ENCODE measurements around the gene SNAP25. TPM values are rescaled to one million over a fixed set of nuclear protein-coding genes. Genes with fewer than 3 reads are reported as not detected.

SNAP25 gene
- total and polyA plus RNA-seq, 5 donors from 2014 or later, result not detected

DNA sequence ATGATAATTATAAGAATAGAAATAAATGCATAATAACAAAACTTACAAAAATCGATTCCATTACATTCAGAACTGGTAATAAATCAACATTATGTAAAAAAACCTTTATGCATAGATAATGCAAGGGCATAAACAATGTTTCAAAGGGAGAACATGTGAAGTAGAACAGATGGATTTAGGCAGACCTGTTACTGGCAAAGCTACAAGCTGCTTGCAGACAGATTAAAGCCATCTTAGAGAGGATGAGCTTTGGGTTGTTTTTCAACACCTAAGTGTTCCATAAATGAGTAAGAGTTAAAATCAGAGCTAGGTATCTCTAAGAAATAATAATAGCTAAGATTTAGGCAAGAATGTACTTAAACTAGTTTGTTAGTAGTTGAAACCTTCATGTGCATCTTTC, 37.2 kb downstream of the SNAP25 start:
- Mint-ChIP-seq H3K4me1 (no peaks in the 10 kb centered on the region), H3K4me3 (no peak overlapping the region), H3K36me3 (no peaks in the 10 kb centered on the region), H3K27ac (no peak overlapping the region), H3K9me3 (no peaks in the 10 kb centered on the region), H3K27me3 (no peaks in the 10 kb centered on the region)
- DNase-seq (no peak), ATAC-seq (ENCODE audit: low read depth in 2 of 2) (no peak)
- Histone ChIP-seq H3K4me1 (ENCODE audit: control insufficient read depth, insufficient read depth, low read length, poor library complexity, severe bottlenecking) (no peaks in the 10 kb centered on the region), H3K27ac (ENCODE audit: insufficient read depth, low read length, poor library complexity, severe bottlenecking) (no peak overlapping the region), H3K36me3 (ENCODE audit: control insufficient read depth, insufficient read depth, low read length) (no peaks in the 10 kb centered on the region), H3K27me3 (ENCODE audit: control insufficient read depth, insufficient read depth, low read length) (no peaks in the 10 kb centered on the region), H3K4me3 (ENCODE audit: low read depth, low read length) (no peak overlapping the region), H3K9me3 (ENCODE audit: control insufficient read depth in 2 of 2, low read length in 2 of 2) (no peaks in the 10 kb centered on the region)

DNA sequence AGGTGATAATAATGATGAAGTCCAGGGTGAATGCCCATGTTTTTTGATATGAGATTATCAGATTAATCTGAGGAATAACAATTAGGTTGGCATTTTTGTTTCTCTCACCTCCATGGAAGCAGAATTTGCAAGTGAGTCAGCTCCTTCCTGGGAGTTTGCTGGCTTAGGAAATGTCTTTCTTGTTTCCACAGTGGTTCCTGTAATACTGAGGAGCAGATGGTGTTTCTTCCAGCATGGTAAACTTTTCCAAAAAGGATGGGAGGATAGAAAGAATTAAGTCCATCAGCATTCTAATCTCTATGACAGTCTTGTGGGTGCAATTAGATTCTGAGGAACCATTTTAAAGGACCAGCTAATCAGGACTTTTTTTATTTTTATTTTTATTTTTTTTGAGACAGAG, 40.5 kb downstream of the SNAP25 start:
- Mint-ChIP-seq H3K4me3 (no peak overlapping the region), H3K27ac (no peak overlapping the region), H3K36me3 (no peaks in the 10 kb centered on the region), H3K27me3 (peaks cover 4% of the 10 kb centered on the region), H3K4me1 (no peaks in the 10 kb centered on the region), H3K9me3 (peaks cover 0 to 3% (median 0%) of the 10 kb centered on the region in 7 donors)
- H3K36me3 ChIP-seq (ENCODE audit: control insufficient read depth, insufficient read depth, low read length), result no peaks in the 10 kb centered on the region
- ATAC-seq (ENCODE audit: low read depth in 2 of 2), result no peak
- no peaks in the 10 kb centered on the region for H3K4me1 ChIP-seq (ENCODE audit: control insufficient read depth, insufficient read depth, low read length, poor library complexity, severe bottlenecking)
- H3K27ac ChIP-seq (ENCODE audit: insufficient read depth, low read length, poor library complexity, severe bottlenecking), result no peak overlapping the region
- no peaks in the 10 kb centered on the region for H3K9me3 ChIP-seq (ENCODE audit: control insufficient read depth in 2 of 2, low read length in 2 of 2)
- no peak for DNase-seq
- no peaks in the 10 kb centered on the region for H3K27me3 ChIP-seq (ENCODE audit: control insufficient read depth, insufficient read depth, low read length)
- no peak overlapping the region for H3K4me3 ChIP-seq (ENCODE audit: low read depth, low read length)

DNA sequence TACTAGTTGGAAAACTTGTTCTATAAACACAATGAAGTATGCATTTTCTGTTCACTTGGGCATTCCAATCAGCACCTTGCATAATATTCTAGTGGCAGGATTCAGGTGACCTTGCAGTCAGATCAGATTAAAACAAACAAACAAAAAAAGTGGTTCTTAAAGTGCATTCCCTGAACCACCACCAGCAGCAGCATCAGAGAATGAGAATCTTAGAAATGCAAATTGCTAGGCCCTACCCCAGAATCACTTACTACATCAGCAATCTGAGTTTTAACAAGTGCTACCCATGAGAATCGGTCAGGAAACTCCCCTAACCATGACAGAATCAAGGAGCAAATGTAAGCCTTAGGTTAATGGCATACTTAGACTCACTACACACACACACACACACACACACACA, 41.7 kb downstream of the SNAP25 start:
- H3K4me3 ChIP-seq (ENCODE audit: low read depth, low read length), result no peak overlapping the region
- Mint-ChIP-seq H3K27ac (no peak overlapping the region), H3K4me3 (no peak overlapping the region), H3K9me3 (peaks cover 0 to 3% (median 0%) of the 10 kb centered on the region in 7 donors), H3K36me3 (no peaks in the 10 kb centered on the region), H3K27me3 (peaks cover 4% of the 10 kb centered on the region), H3K4me1 (no peaks in the 10 kb centered on the region)
- ATAC-seq (ENCODE audit: low read depth in 2 of 2), result no peak
- H3K27me3 ChIP-seq (ENCODE audit: control insufficient read depth, insufficient read depth, low read length), result no peaks in the 10 kb centered on the region
- no peaks in the 10 kb centered on the region for H3K4me1 ChIP-seq (ENCODE audit: control insufficient read depth, insufficient read depth, low read length, poor library complexity, severe bottlenecking)
- no peak for DNase-seq
- no peaks in the 10 kb centered on the region for H3K9me3 ChIP-seq (ENCODE audit: control insufficient read depth in 2 of 2, low read length in 2 of 2)
- no peaks in the 10 kb centered on the region for H3K36me3 ChIP-seq (ENCODE audit: control insufficient read depth, insufficient read depth, low read length)
- H3K27ac ChIP-seq (ENCODE audit: insufficient read depth, low read length, poor library complexity, severe bottlenecking), result no peak overlapping the region

DNA sequence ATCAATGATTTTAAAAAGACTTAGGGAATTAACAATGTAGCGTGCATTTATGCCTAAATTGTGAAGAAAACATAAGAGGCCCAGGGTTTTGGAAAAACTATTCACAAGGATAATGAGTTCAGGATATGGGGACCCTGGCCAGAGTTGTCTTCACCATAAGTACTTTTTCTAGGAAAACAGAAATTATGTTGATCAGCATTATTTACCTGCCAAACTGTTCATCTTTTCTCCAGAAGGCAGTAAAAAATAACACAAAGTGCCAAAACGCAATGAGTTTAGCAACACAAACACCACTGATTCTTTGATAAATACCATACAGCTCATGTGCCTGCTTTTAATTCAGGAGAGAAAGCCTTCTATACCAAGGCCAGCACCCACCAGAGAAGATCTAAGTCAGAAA, 43.1 kb downstream of the SNAP25 start:
- no peaks in the 10 kb centered on the region for H3K4me1 ChIP-seq (ENCODE audit: control insufficient read depth, insufficient read depth, low read length, poor library complexity, severe bottlenecking)
- no peaks in the 10 kb centered on the region for H3K9me3 ChIP-seq (ENCODE audit: control insufficient read depth in 2 of 2, low read length in 2 of 2)
- H3K27ac ChIP-seq (ENCODE audit: insufficient read depth, low read length, poor library complexity, severe bottlenecking), result no peak overlapping the region
- no peaks in the 10 kb centered on the region for H3K4me1 Mint-ChIP-seq
- no peaks in the 10 kb centered on the region for H3K36me3 ChIP-seq (ENCODE audit: control insufficient read depth, insufficient read depth, low read length)
- no peaks in the 10 kb centered on the region for H3K27me3 ChIP-seq (ENCODE audit: control insufficient read depth, insufficient read depth, low read length)
- peaks cover 4% of the 10 kb centered on the region for H3K27me3 Mint-ChIP-seq
- no peaks in the 10 kb centered on the region for H3K36me3 Mint-ChIP-seq
- no peak overlapping the region for H3K27ac Mint-ChIP-seq
- no peak overlapping the region for H3K4me3 ChIP-seq (ENCODE audit: low read depth, low read length)
- ATAC-seq (ENCODE audit: low read depth in 2 of 2), result no peak
- peaks cover 0 to 3% (median 0%) of the 10 kb centered on the region in 7 donors for H3K9me3 Mint-ChIP-seq
- no peak for DNase-seq
- no peak overlapping the region for H3K4me3 Mint-ChIP-seq

DNA sequence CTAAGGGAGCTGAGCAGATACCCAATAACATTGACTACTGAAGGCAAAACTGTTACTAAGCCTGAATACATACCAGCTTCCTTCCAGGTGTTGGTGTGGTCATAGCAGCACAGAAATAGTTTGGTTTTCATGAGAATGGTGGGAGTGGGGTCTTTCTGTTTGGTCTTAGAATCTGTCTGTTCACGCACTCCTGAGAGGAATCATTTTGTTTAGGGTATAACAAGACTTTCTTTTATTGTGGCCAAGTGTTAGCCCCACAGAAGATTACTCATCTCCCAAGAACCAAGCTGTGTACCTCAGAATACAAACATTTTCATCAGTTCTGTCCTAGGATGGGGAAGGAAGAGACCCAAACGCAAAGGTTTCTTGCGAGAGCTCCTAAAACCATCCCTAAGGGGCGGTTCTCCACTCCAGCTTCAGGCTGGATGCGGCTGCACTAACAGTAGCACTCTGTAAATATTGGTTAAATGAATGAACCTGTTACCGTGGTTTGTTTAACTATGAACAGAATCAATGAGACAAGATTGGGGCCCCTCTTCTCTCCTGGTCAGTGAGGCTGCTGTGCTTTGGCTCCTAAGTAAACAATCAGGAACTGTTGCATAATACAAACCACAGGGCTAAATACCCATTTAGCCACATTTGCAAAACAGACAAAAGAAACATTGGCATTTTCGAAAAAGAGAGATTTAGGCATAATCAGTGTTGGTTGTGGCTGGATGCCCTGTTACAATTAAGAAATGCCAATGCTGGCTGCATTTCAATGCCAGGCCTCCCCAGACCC, 44.9 kb downstream of the SNAP25 start:
- Mint-ChIP-seq H3K4me1 (no peaks in the 10 kb centered on the region), H3K9me3 (peaks cover 0 to 3% (median 0%) of the 10 kb centered on the region in 7 donors), H3K27me3 (peaks cover 4% of the 10 kb centered on the region), H3K36me3 (no peaks in the 10 kb centered on the region), H3K4me3 (no peak overlapping the region), H3K27ac (no peak overlapping the region)
- Histone ChIP-seq H3K4me3 (ENCODE audit: low read depth, low read length) (no peak overlapping the region), H3K27ac (ENCODE audit: insufficient read depth, low read length, poor library complexity, severe bottlenecking) (no peak overlapping the region), H3K27me3 (ENCODE audit: control insufficient read depth, insufficient read depth, low read length) (no peaks in the 10 kb centered on the region), H3K4me1 (ENCODE audit: control insufficient read depth, insufficient read depth, low read length, poor library complexity, severe bottlenecking) (no peaks in the 10 kb centered on the region), H3K9me3 (ENCODE audit: control insufficient read depth in 2 of 2, low read length in 2 of 2) (no peaks in the 10 kb centered on the region), H3K36me3 (ENCODE audit: control insufficient read depth, insufficient read depth, low read length) (no peaks in the 10 kb centered on the region)
- no peak for ATAC-seq (ENCODE audit: low read depth in 2 of 2)
- DNase-seq, result no peak

DNA sequence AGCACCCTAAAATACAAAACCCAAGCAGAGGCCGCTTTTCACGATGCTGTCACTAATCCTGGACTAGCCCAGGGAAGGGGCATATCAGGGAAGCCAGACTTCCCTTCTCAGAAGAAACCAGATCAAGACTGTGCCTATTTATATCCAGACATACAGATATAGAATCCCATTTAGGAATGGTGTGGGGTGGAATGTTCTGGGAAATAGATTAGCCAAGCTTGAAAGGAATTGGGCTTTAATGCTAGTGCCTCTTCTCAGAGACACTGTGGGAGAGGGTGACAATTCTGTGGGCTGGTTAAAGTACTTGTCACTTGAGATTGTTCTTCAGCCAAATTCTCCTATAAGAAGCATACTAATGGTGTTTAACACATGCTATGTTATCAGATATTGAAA, 45.5 kb downstream of the SNAP25 start:
- Histone ChIP-seq H3K9me3 (ENCODE audit: control insufficient read depth in 2 of 2, low read length in 2 of 2) (no peaks in the 10 kb centered on the region), H3K4me1 (ENCODE audit: control insufficient read depth, insufficient read depth, low read length, poor library complexity, severe bottlenecking) (no peaks in the 10 kb centered on the region), H3K36me3 (ENCODE audit: control insufficient read depth, insufficient read depth, low read length) (no peaks in the 10 kb centered on the region), H3K27me3 (ENCODE audit: control insufficient read depth, insufficient read depth, low read length) (no peaks in the 10 kb centered on the region), H3K27ac (ENCODE audit: insufficient read depth, low read length, poor library complexity, severe bottlenecking) (no peak overlapping the region), H3K4me3 (ENCODE audit: low read depth, low read length) (no peak overlapping the region)
- Mint-ChIP-seq H3K4me3 (no peak overlapping the region), H3K36me3 (no peaks in the 10 kb centered on the region), H3K9me3 (peaks cover 0 to 3% (median 0%) of the 10 kb centered on the region in 7 donors), H3K27me3 (peaks cover 4% of the 10 kb centered on the region), H3K4me1 (no peaks in the 10 kb centered on the region), H3K27ac (no peak overlapping the region)
- DNase-seq (no peak), ATAC-seq (ENCODE audit: low read depth in 2 of 2) (no peak)

DNA sequence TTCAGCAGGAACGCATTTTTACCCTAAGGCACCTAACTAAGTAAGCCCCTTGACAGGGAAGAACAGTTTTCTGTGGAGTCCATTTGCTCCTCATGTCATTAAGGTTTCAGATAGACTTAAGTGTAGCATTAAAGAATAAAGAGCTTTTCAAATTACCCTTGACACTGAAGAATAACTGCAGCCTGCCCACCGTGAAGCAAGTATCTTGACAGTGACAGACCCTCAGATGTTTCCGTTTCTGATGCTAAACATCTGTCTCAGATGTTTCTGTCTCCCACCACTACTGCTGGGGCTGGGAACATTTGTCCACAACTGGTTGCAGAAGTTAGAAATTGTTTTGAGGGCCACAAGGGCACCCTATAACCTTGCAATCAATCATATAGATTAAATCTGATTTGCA, 50.0 kb downstream of the SNAP25 start:
- H3K4me1 ChIP-seq (ENCODE audit: control insufficient read depth, insufficient read depth, low read length, poor library complexity, severe bottlenecking), result no peaks in the 10 kb centered on the region
- no peak for ATAC-seq (ENCODE audit: low read depth in 2 of 2)

DNA sequence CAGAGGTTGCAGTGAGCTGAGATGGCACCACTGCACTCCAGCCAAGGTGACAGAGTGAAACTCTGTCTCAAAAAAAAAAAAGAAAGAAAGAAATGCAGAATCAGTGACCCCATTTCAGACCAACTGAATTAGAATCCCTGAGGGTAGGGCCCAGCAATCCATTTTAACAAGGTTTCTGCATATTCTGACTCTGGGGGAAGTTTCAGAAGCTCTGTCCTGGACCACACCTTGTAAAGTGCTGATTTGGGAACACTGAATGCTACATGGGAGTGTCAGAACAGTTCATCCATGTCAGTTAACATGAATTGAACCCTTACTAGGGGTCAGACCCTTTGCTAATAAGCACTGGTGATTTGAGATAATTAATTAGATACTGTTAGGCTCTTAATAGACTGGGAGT, 52.0 kb downstream of the SNAP25 start:
- H3K36me3 ChIP-seq (ENCODE audit: control insufficient read depth, insufficient read depth, low read length), result no peaks in the 10 kb centered on the region
- ATAC-seq (ENCODE audit: low read depth in 2 of 2), result no peak

More for the DNA sequence above, 50.0 kb downstream of the SNAP25 start:
- Mint-ChIP-seq H3K4me1 (no peaks in the 10 kb centered on the region), H3K27me3 (no peaks in the 10 kb centered on the region), H3K27ac (no peak overlapping the region), H3K36me3 (no peaks in the 10 kb centered on the region), H3K4me3 (no peak overlapping the region), H3K9me3 (peaks cover 0 to 2% (median 0%) of the 10 kb centered on the region in 7 donors)
- no peaks in the 10 kb centered on the region for H3K9me3 ChIP-seq (ENCODE audit: control insufficient read depth in 2 of 2, low read length in 2 of 2)
- no peaks in the 10 kb centered on the region for H3K27me3 ChIP-seq (ENCODE audit: control insufficient read depth, insufficient read depth, low read length)
- no peaks in the 10 kb centered on the region for H3K36me3 ChIP-seq (ENCODE audit: control insufficient read depth, insufficient read depth, low read length)
- no peak overlapping the region for H3K4me3 ChIP-seq (ENCODE audit: low read depth, low read length)
- no peak for DNase-seq
- no peak overlapping the region for H3K27ac ChIP-seq (ENCODE audit: insufficient read depth, low read length, poor library complexity, severe bottlenecking)

More for the DNA sequence above, 52.0 kb downstream of the SNAP25 start:
- Histone ChIP-seq H3K9me3 (ENCODE audit: control insufficient read depth in 2 of 2, low read length in 2 of 2) (no peaks in the 10 kb centered on the region), H3K4me1 (ENCODE audit: control insufficient read depth, insufficient read depth, low read length, poor library complexity, severe bottlenecking) (no peaks in the 10 kb centered on the region), H3K27ac (ENCODE audit: insufficient read depth, low read length, poor library complexity, severe bottlenecking) (no peak overlapping the region), H3K4me3 (ENCODE audit: low read depth, low read length) (no peak overlapping the region), H3K27me3 (ENCODE audit: control insufficient read depth, insufficient read depth, low read length) (no peaks in the 10 kb centered on the region)
- peaks cover 0 to 2% (median 0%) of the 10 kb centered on the region in 7 donors for H3K9me3 Mint-ChIP-seq
- H3K4me1 Mint-ChIP-seq, result no peaks in the 10 kb centered on the region
- DNase-seq, result no peak
- no peaks in the 10 kb centered on the region for H3K36me3 Mint-ChIP-seq
- H3K27ac Mint-ChIP-seq, result no peak overlapping the region
- H3K27me3 Mint-ChIP-seq, result no peaks in the 10 kb centered on the region
- no peak overlapping the region for H3K4me3 Mint-ChIP-seq
